HCT116 (cell line): ENCODE data around the gene ALDH3B1. TPM values are rescaled to one million over a fixed set of nuclear protein-coding genes. Genes with fewer than 3 reads are reported as not detected.
A peak's percentile ranks its signal among the peaks of the same experiment; 100 is the strongest.
"Not testable (repeated sequence)": the region's sequence is repeated elsewhere in the genome, so short reads cannot be mapped to it uniquely, and the experiment has no call there.

Source experiments
- ATAC-seq: fragments of 200-7000 bp; cut with Tn5 transposase; 2 replicates; pipeline ENCODE4 v1.9.1; 2020; ENCODE audit warnings: mild to moderate bottlenecking, moderate library complexity
- BruUV-seq: library from RNA; stranded (reverse); fragments of 400-500 nt; replicated peaks from 2 replicates; lab custom pipeline; 2021; lab: Mats Ljungman, UMichigan
- CTCF ChIA-PET: fragments of 300-600 bp; sonication (Branson Sonifier 250); formaldehyde crosslinking; loops from one replicate; lab custom pipeline; 2021; ENCODE audit warnings: antibody characterized with exemption; lab: Charles Lee
- POLR2A ChIA-PET: fragments of 300-600, 350-600 bp; sonication (Branson Sonifier 250); formaldehyde crosslinking; loops from one replicate; lab custom pipeline; 2021; ENCODE audit warnings: antibody characterized with exemption; lab: Charles Lee
- RAD21 ChIA-PET, 2 experiments: fragments of 300-600 bp; sonication (Branson Sonifier 250); formaldehyde crosslinking; loops; one replicate each; lab custom pipeline; 2023; ENCODE audit warnings: low total read pairs in 2 of 2; ENCODE audit not compliant: uncharacterized antibody in 2 of 2, unreplicated experiment in 2 of 2, low non-redundant PET in 1 of 2; lab: Charles Lee
- DNase-seq: peaks from one replicate; pipeline ENCODE4 v3.0.0-alpha.2; 2010; ENCODE audit warnings: low read depth, low spot score
- H2AFZ ChIP-seq: fragments of 200-600 bp; shearing (Covaris generic), sonication (generic); 2 replicates; pipeline ENCODE4 v1.6.1; 2017; ENCODE audit warnings: low read depth, mixed run types, mixed read lengths, antibody characterized with exemption, low read length; ENCODE audit not compliant: poor library complexity, severe bottlenecking
- H3K27ac ChIP-seq: 2 replicates; pipeline ENCODE4 v1.5.1; 2012; ENCODE audit warnings: low read depth, low read length
- H3K27me3 ChIP-seq: fragments of 200-600 bp; sonication (generic); 2 replicates; pipeline ENCODE4 v1.6.1; 2016; ENCODE audit warnings: mixed run types, low read length, mixed read lengths; ENCODE audit not compliant: insufficient read depth
- H3K36me3 ChIP-seq, 2 experiments: fragments of 200-500 bp in 1 of 2; fragments of 200-600 bp in 1 of 2; sonication (Bioruptor generic) in 1 of 2; sonication (generic) in 1 of 2; 2 replicates each; pipeline versions ENCODE4 v1.5.1 to v1.6.1; 2014 to 2016; ENCODE audit warnings: low read length in 2 of 2, inconsistent platforms in 1 of 2, mixed read lengths in 1 of 2, mixed run types in 1 of 2; ENCODE audit not compliant: insufficient read depth in 2 of 2, control insufficient read depth in 1 of 2
- H3K4me1 ChIP-seq, 2 experiments: fragments of 200-600 bp in 1 of 2; sonication (generic) in 1 of 2; 2 replicates each; pipeline versions ENCODE4 v1.5.1 to v1.6.1; 2012 to 2017; ENCODE audit warnings: low read length in 2 of 2, inconsistent platforms in 1 of 2, mild to moderate bottlenecking in 1 of 2, mixed read lengths in 1 of 2, mixed run types in 1 of 2, moderate library complexity in 1 of 2; ENCODE audit not compliant: insufficient read depth in 2 of 2, control insufficient read depth in 1 of 2
- H3K4me2 ChIP-seq: fragments of 200-600 bp; sonication (generic); 2 replicates; pipeline ENCODE4 v1.6.1; 2017; ENCODE audit warnings: mixed run types, low read length, mixed read lengths
- H3K4me3 ChIP-seq, 2 experiments: fragments of 200-600 bp in 1 of 2; sonication (generic) in 1 of 2; replicated peaks in 1 of 2; 2 replicates each; pipeline ENCODE4 v1.5.1; 2011 to 2016; ENCODE audit warnings: low read length in 2 of 2, control low read depth in 1 of 2, low read depth in 1 of 2, mild to moderate bottlenecking in 1 of 2, mixed read lengths in 1 of 2, mixed run types in 1 of 2
- H3K79me2 ChIP-seq: fragments of 200-600 bp; sonication (generic); 2 replicates; pipeline ENCODE4 v1.6.1; 2017; ENCODE audit warnings: mild to moderate bottlenecking, mixed run types, low read length, moderate library complexity, mixed read lengths; ENCODE audit not compliant: insufficient read depth
- H3K9ac ChIP-seq: fragments of 200-600 bp; sonication (generic); 2 replicates; pipeline ENCODE4 v1.6.1; 2016; ENCODE audit warnings: low read length, mixed read lengths
- H3K9me2 ChIP-seq: fragments of 200-600 bp; sonication (generic), shearing (Covaris generic); 2 replicates; pipeline ENCODE4 v1.6.1; 2017; ENCODE audit warnings: mixed run types, mild to moderate bottlenecking, moderate library complexity; ENCODE audit not compliant: insufficient read depth
- H3K9me3 ChIP-seq, 2 experiments: fragments of 200-500 bp in 1 of 2; fragments of 200-600 bp in 1 of 2; sonication (Bioruptor generic) in 1 of 2; sonication (generic) in 1 of 2; 2 replicates each; pipeline ENCODE4 v1.6.1; 2014 to 2017; ENCODE audit warnings: low read length in 2 of 2, mixed read lengths in 2 of 2, inconsistent platforms in 1 of 2, low read depth in 1 of 2, mild to moderate bottlenecking in 1 of 2, mixed run types in 1 of 2, moderate library complexity in 1 of 2; ENCODE audit not compliant: control insufficient read depth in 1 of 2, insufficient read depth in 1 of 2
- H4K20me1 ChIP-seq: fragments of 200-600 bp; sonication (generic), shearing (Covaris generic); 2 replicates; pipeline ENCODE4 v1.6.1; 2017; ENCODE audit warnings: mixed run types, mild to moderate bottlenecking, moderate library complexity; ENCODE audit not compliant: insufficient read depth
- ATF3 ChIP-seq: IDR thresholded peaks from 2 replicates; pipeline ENCODE4 v1.6.1; 2012
- CEBPB ChIP-seq: IDR thresholded peaks from 2 replicates; pipeline ENCODE4 v1.6.1; 2012; ENCODE audit warnings: low read depth
- EGR1 ChIP-seq: IDR thresholded peaks from 2 replicates; pipeline ENCODE4 v1.6.1; 2012; ENCODE audit warnings: low read depth
- ELF1 ChIP-seq: IDR thresholded peaks from 2 replicates; pipeline ENCODE4 v1.6.1; 2012; ENCODE audit warnings: low read depth, borderline replicate concordance
- EZH2 ChIP-seq: fragments of 200-600 bp; sonication (generic); IDR thresholded peaks from 2 replicates; pipeline ENCODE4 v1.6.1; 2017; ENCODE audit warnings: antibody characterized with exemption, mixed run types
- JUND ChIP-seq: IDR thresholded peaks from 2 replicates; pipeline ENCODE4 v1.6.1; 2012
- MAX ChIP-seq: IDR thresholded peaks from 2 replicates; pipeline ENCODE4 v1.6.1; 2012
- POLR2A ChIP-seq: IDR thresholded peaks from 2 replicates; pipeline ENCODE4 v1.7.0; 2011; ENCODE audit warnings: borderline replicate concordance; ENCODE audit not compliant: insufficient read depth, insufficient read length; ENCODE audit errors: extremely low read depth
- SIN3A ChIP-seq: IDR thresholded peaks from 2 replicates; pipeline ENCODE4 v1.6.1; 2012; ENCODE audit warnings: low read depth
- SRF ChIP-seq: IDR thresholded peaks from 2 replicates; pipeline ENCODE4 v1.6.1; 2012; ENCODE audit warnings: low read depth
- TCF7L2 ChIP-seq: IDR thresholded peaks from 2 replicates; pipeline ENCODE4 v1.7.0; 2011; ENCODE audit warnings: borderline replicate concordance, inconsistent platforms; ENCODE audit not compliant: insufficient read depth, insufficient read length; ENCODE audit errors: extremely low read depth
- YY1 ChIP-seq: IDR thresholded peaks from 2 replicates; pipeline ENCODE4 v1.6.1; 2011; ENCODE audit warnings: low read length, low read depth, moderate library complexity, mild to moderate bottlenecking; ENCODE audit not compliant: insufficient replicate concordance; ENCODE audit errors: extremely low read depth
- ZNF274 ChIP-seq: fragments of 200-500 bp; sonication (Bioruptor generic); IDR thresholded peaks from 2 replicates; pipeline ENCODE4 v1.6.1; 2014; ENCODE audit warnings: mild to moderate bottlenecking, low read depth, low read length, inconsistent platforms
- intact Hi-C: fragments of 100-400 bp; cut with micrococcal nuclease; formaldehyde crosslinking; loops from 2 replicates; pipeline ENCODE4 v1.10.0; 2022
- total RNA-seq: library from RNA; stranded (reverse); gene quantifications from one replicate; pipeline ENCODE4 v1.2.1, GENCODE V29; 2021; ENCODE audit not compliant: unreplicated experiment
- TF ChIP-seq, protein P1 (sequence below), 3 experiments: fragments of 200-600 bp in 1 of 3; sonication (generic) in 1 of 3; IDR thresholded peaks in 2 of 3; conservative IDR thresholded peaks in 1 of 3; 2 replicates each; pipeline ENCODE4 v1.5.1; 2012 to 2017; ENCODE audit warnings: low read depth in 2 of 3, low read length in 2 of 3, antibody characterized with exemption in 1 of 3, borderline replicate concordance in 1 of 3, control low read depth in 1 of 3, mild to moderate bottlenecking in 1 of 3, mixed read lengths in 1 of 3, mixed run types in 1 of 3, moderate library complexity in 1 of 3; ENCODE audit not compliant: insufficient read depth in 1 of 3

ALDH3B1 gene
- total RNA-seq, 1 experiment from 2014 or later: 25.5 TPM

GRCh38 chr11:67995579-67995978 is 14.5 kb upstream of the ALDH3B1 start:
- H3K4me2 ChIP-seq, H3K27ac ChIP-seq, DNase-seq, H3K4me3 ChIP-seq, H3K9me3 ChIP-seq, H2AFZ ChIP-seq, ATAC-seq, H3K9me2 ChIP-seq, H3K79me2 ChIP-seq, BruUV-seq, RAD21 ChIA-PET, H3K27me3 ChIP-seq, H4K20me1 ChIP-seq, H3K36me3 ChIP-seq, CTCF ChIA-PET, POLR2A ChIA-PET, H3K9ac ChIP-seq: not testable (repeated sequence)
- intact Hi-C loops: loop anchor here (10.0 kb wide), 1 partner anchor 141 kb away; no protein-coding TSS in a partner anchor
- TF ChIP-seq, protein P1, sequence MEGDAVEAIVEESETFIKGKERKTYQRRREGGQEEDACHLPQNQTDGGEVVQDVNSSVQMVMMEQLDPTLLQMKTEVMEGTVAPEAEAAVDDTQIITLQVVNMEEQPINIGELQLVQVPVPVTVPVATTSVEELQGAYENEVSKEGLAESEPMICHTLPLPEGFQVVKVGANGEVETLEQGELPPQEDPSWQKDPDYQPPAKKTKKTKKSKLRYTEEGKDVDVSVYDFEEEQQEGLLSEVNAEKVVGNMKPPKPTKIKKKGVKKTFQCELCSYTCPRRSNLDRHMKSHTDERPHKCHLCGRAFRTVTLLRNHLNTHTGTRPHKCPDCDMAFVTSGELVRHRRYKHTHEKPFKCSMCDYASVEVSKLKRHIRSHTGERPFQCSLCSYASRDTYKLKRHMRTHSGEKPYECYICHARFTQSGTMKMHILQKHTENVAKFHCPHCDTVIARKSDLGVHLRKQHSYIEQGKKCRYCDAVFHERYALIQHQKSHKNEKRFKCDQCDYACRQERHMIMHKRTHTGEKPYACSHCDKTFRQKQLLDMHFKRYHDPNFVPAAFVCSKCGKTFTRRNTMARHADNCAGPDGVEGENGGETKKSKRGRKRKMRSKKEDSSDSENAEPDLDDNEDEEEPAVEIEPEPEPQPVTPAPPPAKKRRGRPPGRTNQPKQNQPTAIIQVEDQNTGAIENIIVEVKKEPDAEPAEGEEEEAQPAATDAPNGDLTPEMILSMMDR (IDR thresholded peaks at IDR 0.05 in 2 of 3, conservative IDR thresholded peaks at IDR 0.05 in 1 of 3; ENCODE audit: borderline replicate concordance in 1 of 3, insufficient read depth in 1 of 3, low read depth in 2 of 3, low read length in 2 of 3): 0 out of 6 replicates have a peak, but pooled peaks of 1 of the 3 experiments have one; percentile 13
- H3K4me1 ChIP-seq: peaks cover 13 to 29% of the 10 kb centered on the region in 2 experiments; a peak in 3 of 4 replicates

DNA sequence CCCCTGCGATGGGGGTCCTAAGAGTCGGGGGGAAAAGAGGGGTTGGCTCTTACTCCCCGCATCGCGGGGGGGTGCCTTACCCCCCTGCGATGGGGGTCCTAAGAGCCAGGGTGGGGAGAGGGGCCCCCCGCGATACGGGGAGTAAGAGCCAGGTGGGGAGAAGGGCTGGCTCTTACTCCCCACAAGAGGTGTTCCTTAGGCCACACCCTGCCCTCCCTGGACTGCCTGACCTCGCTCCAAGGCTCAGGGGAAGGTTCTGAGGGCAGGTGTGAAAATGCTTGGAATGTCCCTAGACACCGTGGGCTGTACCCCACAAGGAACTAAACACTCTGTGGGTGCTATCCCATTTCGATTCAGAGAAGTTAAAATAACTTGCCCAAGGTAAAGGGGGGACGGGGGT is 14.1 kb upstream of the ALDH3B1 start:
- POLR2A ChIA-PET: interaction anchor here (1.4 kb wide), 1 partner anchor 14 kb away, joined by 9 read pairs; the partner anchor contains the start of gene ALDH3B1
- Histone ChIP-seq H3K79me2 (no peaks in the 10 kb centered on the region), H3K9me2 (no peaks in the 10 kb centered on the region), H4K20me1 (no peaks in the 10 kb centered on the region), H3K4me1 (peaks cover 13 to 25% of the 10 kb centered on the region in 2 experiments; a peak in 3 of 4 replicates), H3K27me3 (no peaks in the 10 kb centered on the region), H3K36me3 (no peaks in the 10 kb centered on the region), H3K9ac (0 out of 2 replicates have a peak overlapping the region, but pooled peaks have one; percentile 49), H3K4me3 (no peak overlapping the region), H3K9me3 (no peaks in the 10 kb centered on the region), H3K27ac (peak overlapping the region; percentile 8; the same call in 1 of the 2 replicates), H2AFZ (no peak overlapping the region), H3K4me2 (peak overlapping the region; percentile 89)
- CTCF ChIA-PET: interaction anchor here (0.7 to 1.4 kb wide), 2 partner anchors 15 to 40 kb away, joined by 3 to 10 read pairs; no protein-coding TSS in a partner anchor
- no peak for ATAC-seq
- BruUV-seq: no TSS peak
- TF ChIP-seq ELF1 (no peak), JUND (no peak), ATF3 (no peak), CEBPB (no peak), POLR2A (no peak), EZH2 (no peak), SRF (no peak), SIN3A (no peak), ZNF274 (no peak), TCF7L2 (no peak), EGR1 (no peak), MAX (no peak), YY1 (no peak)
- RAD21 ChIA-PET: no interaction called here
- intact Hi-C loops: loop anchor here (10.0 kb wide), 1 partner anchor 141 kb away; no protein-coding TSS in a partner anchor
- no peak for DNase-seq
